ENCODE data around the gene CHI3L2.

CHI3L2 gene

GRCh38 chr1:111253876-111254275 is 26.4 kb downstream of the CHI3L2 start:
- no peak for DNase-seq (ENCODE audit: low read depth)

- no peak for DNase-seq (ENCODE audit: low read depth)
These were observed 29.6 kb downstream of the CHI3L2 start for GRCh38 chr1:111256988-111257658.

- no peak for DNase-seq (ENCODE audit: low read depth)
These were observed 40.4 kb downstream of the CHI3L2 start for GRCh38 chr1:111267801-111268508.

GRCh38 chr1:111269825-111270406 is 42.4 kb downstream of the CHI3L2 start:
- DNase-seq (ENCODE audit: low read depth) = no peak

GRCh38 chr1:111270771-111271463 is 43.4 kb downstream of the CHI3L2 start:
- DNase-seq (ENCODE audit: low read depth) = no peak

- no peak for DNase-seq (ENCODE audit: low read depth)
These were observed 43.9 kb downstream of the CHI3L2 start for GRCh38 chr1:111271464-111271801.

GRCh38 chr1:111272081-111272480 is 44.6 kb downstream of the CHI3L2 start:
- DNase-seq (ENCODE audit: low read depth) = no peak

GRCh38 chr1:111274653-111275052 is 47.1 kb downstream of the CHI3L2 start:
- DNase-seq (ENCODE audit: low read depth) = no peak

GRCh38 chr1:111275079-111275478 is 47.6 kb downstream of the CHI3L2 start:
- no peak for DNase-seq (ENCODE audit: low read depth)

- no peak for DNase-seq (ENCODE audit: low read depth)
These were observed 48.4 kb downstream of the CHI3L2 start for GRCh38 chr1:111275780-111276433.

GRCh38 chr1:111279144-111279543 is 51.6 kb downstream of the CHI3L2 start:
- DNase-seq (ENCODE audit: low read depth) = no peak

- DNase-seq (ENCODE audit: low read depth) = no peak
These were observed 52.8 kb downstream of the CHI3L2 start for GRCh38 chr1:111280267-111280666.

GRCh38 chr1:111281411-111281810 is 53.9 kb downstream of the CHI3L2 start:
- no peak for DNase-seq (ENCODE audit: low read depth)

- DNase-seq (ENCODE audit: low read depth) = no peak
These were observed 56.3 kb downstream of the CHI3L2 start for GRCh38 chr1:111283838-111284237.

GRCh38 chr1:111285879-111286278 is 58.4 kb downstream of the CHI3L2 start:
- DNase-seq (ENCODE audit: low read depth) = no peak

- no peak for DNase-seq (ENCODE audit: low read depth)
These were observed 59.4 kb downstream of the CHI3L2 start for GRCh38 chr1:111286912-111287311.

GRCh38 chr1:111289371-111289770 is 61.9 kb downstream of the CHI3L2 start:
- no peak for DNase-seq (ENCODE audit: low read depth)

GRCh38 chr1:111290104-111290503 is 62.6 kb downstream of the CHI3L2 start:
- no peak for DNase-seq (ENCODE audit: low read depth)

- no peak for DNase-seq (ENCODE audit: low read depth)
These were observed 63.1 kb downstream of the CHI3L2 start, which contains the start of gene CHIA for GRCh38 chr1:111290630-111291029. Gene CHIA (plus strand): TSS chr1:111290851. CDS start chr1:111310468, 19,617 bp downstream.

Measured in stimulated activated CD4-positive, alpha-beta T cell treated with anti-CD3 and anti-CD28 coated beads, Interleukin-2, amount 100 ng/mL, for 4 hours (primary cell).